ENCODE data around the gene SHOX. TPM values are rescaled to one million over a fixed set of nuclear protein-coding genes. Genes with fewer than 3 reads are reported as not detected.

The SHOX gene
- total RNA-seq, 1 experiment from 2014 or later: 0.24 TPM

- Histone ChIP-seq H3K9me3 (ENCODE audit: control insufficient read depth, low read depth, low read length) (no peaks in the 10 kb centered on the region), H3K27ac (ENCODE audit: insufficient read length, low read depth, low read length) (no peak overlapping the region), H3K4me1 (ENCODE audit: insufficient read depth, low read length) (0 out of 2 replicates have a peak, but pooled peaks cover 2% of the 10 kb centered on the region), H4K8ac (replicated peaks; ENCODE audit: insufficient read length, low read depth, low read length) (no peak overlapping the region), H4K5ac (ENCODE audit: insufficient read length, low read depth, low read length) (no peak overlapping the region), H3K23ac (ENCODE audit: insufficient read length, low read depth, low read length) (no peak overlapping the region), H2AFZ (ENCODE audit: low read length) (no peak overlapping the region), H3K4ac (ENCODE audit: low read depth, low read length) (no peak overlapping the region), H2BK15ac (ENCODE audit: low read depth, low read length) (no peak overlapping the region), H3K23me2 (ENCODE audit: insufficient read length, low read depth, low read length, poor library complexity, severe bottlenecking) (peaks cover 14% of the 10 kb centered on the region), H2BK20ac (ENCODE audit: low read depth, low read length, poor library complexity, severe bottlenecking) (no peak overlapping the region), H3K9ac (ENCODE audit: extremely low read depth, insufficient read length, low read length) (no peak overlapping the region), H2AK5ac (ENCODE audit: insufficient read length, low read length) (no peak overlapping the region), H3K79me2 (ENCODE audit: insufficient read depth, low read length) (no peaks in the 10 kb centered on the region), H3K18ac (ENCODE audit: insufficient read length, low read depth, low read length) (no peak overlapping the region), H3T11ph (ENCODE audit: low read length) (no peak overlapping the region), H2BK5ac (ENCODE audit: insufficient read length, low read length) (no peak overlapping the region), H2BK12ac (ENCODE audit: insufficient read length, low read depth, low read length) (no peak overlapping the region), H4K20me1 (ENCODE audit: control insufficient read depth, insufficient read depth, insufficient read length) (no peaks in the 10 kb centered on the region), H3K14ac (ENCODE audit: insufficient read depth, low read length) (no peak overlapping the region; the same call in 1 of the 2 replicates), H3K79me1 (ENCODE audit: insufficient read depth, low read depth, low read length, poor library complexity, severe bottlenecking) (no peaks in the 10 kb centered on the region), H3K56ac (ENCODE audit: insufficient read length, low read depth, low read length) (no peak overlapping the region), H2BK120ac (ENCODE audit: low read depth, low read length, poor library complexity, severe bottlenecking) (no peak overlapping the region), H3K27me3 (ENCODE audit: insufficient read depth, low read length) (peaks cover 88% of the 10 kb centered on the region), H4K91ac (ENCODE audit: insufficient read length, low read depth, low read length) (no peak overlapping the region), H3K4me2 (ENCODE audit: insufficient read depth, insufficient read length, low read length) (peak overlapping the region; percentile 11)
- no peak for DNase-seq
- Mint-ChIP-seq H3K4me3 (peak overlapping the region; percentile 60 to 71), H3K4me1 (peaks cover 50 to 64% of the 10 kb centered on the region in 2 experiments), H3K27ac (no peak overlapping the region), H3K27me3 (ENCODE audit: low read depth) (peaks cover 92% of the 10 kb centered on the region), H3K36me3 (ENCODE audit: insufficient read depth in 1 of 3, low read depth in 3 of 3) (peaks cover 0 to 3% (median under 1%) of the 10 kb centered on the region in 3 experiments; a peak in 3 of 7 replicates), H3K9me3 (peaks cover 11 to 12% of the 10 kb centered on the region in 2 experiments)
- WGBS (ENCODE audit: extremely low coverage, insufficient read length, low lambda C conversion rate): no CpG with 5 or more reads among the region's 44 CpGs
- TF ChIP-seq CTCF (conservative IDR thresholded peaks at IDR 0.05): no peak
Observed at GRCh38 chrX:631802-632365, 1.3 kb downstream of the SHOX start.
